HL-60/S4 treated with retinoic acid at 250 ng/mL for 4 days and 3 days (cell line): ENCODE data around the gene DLGAP1.

ENCODE experiments used
- in situ Hi-C: fragments of 300-500 bp; cut with MboI; formaldehyde crosslinking; loops from 2 replicates; pipeline ENCODE4 v1.7.0; 2022; ENCODE audit warnings: low sequenced_read_pairs

The DLGAP1 gene

GRCh38 chr18:4016391-4017049, 438.6 kb downstream of the DLGAP1 start:
- in situ Hi-C loops, result no loop called here

GRCh38 chr18:4007846-4008245, 447.3 kb downstream of the DLGAP1 start:
- in situ Hi-C loops, result no loop called here

GRCh38 chr18:4004183-4004829, 450.8 kb downstream of the DLGAP1 start:
- in situ Hi-C loops, result no loop called here

- in situ Hi-C loops, result loop anchor here (25.0 kb wide), 1 partner anchor 712 kb away; no protein-coding TSS in a partner anchor
Measured at GRCh38 chr18:3998698-3999333, 456.3 kb downstream of the DLGAP1 start.

- in situ Hi-C loops, result loop anchor here (25.0 kb wide), 1 partner anchor 708 kb away; no protein-coding TSS in a partner anchor
Measured at GRCh38 chr18:3995476-3996102, 459.5 kb downstream of the DLGAP1 start.

- in situ Hi-C loops, result loop anchor here (25.0 kb wide), 1 partner anchor 707 kb away; no protein-coding TSS in a partner anchor
Measured at GRCh38 chr18:3993941-3994687, 461.0 kb downstream of the DLGAP1 start.

- in situ Hi-C loops, result loop anchor here (25.0 kb wide), 1 partner anchor 698 kb away; no protein-coding TSS in a partner anchor
Measured at GRCh38 chr18:3985664-3986063, 469.4 kb downstream of the DLGAP1 start.

- in situ Hi-C loops, result loop anchor here (25.0 kb wide), 1 partner anchor 698 kb away; no protein-coding TSS in a partner anchor
Measured at GRCh38 chr18:3985020-3985419, 470.1 kb downstream of the DLGAP1 start.

GRCh38 chr18:3984163-3984757, 470.8 kb downstream of the DLGAP1 start:
- in situ Hi-C loops, result loop anchor here (25.0 kb wide), 1 partner anchor 697 kb away; no protein-coding TSS in a partner anchor

GRCh38 chr18:3983351-3983969, 471.6 kb downstream of the DLGAP1 start:
- in situ Hi-C loops, result loop anchor here (25.0 kb wide), 1 partner anchor 696 kb away; no protein-coding TSS in a partner anchor

- in situ Hi-C loops, result loop anchor here (25.0 kb wide), 1 partner anchor 695 kb away; no protein-coding TSS in a partner anchor
Measured at GRCh38 chr18:3982541-3982940, 472.6 kb downstream of the DLGAP1 start.

GRCh38 chr18:3979024-3979423, 476.1 kb downstream of the DLGAP1 start:
- in situ Hi-C loops, result loop anchor here (25.0 kb wide), 1 partner anchor 692 kb away; no protein-coding TSS in a partner anchor

GRCh38 chr18:3973191-3973850, 481.8 kb downstream of the DLGAP1 start:
- in situ Hi-C loops, result no loop called here

GRCh38 chr18:3972291-3972930, 482.7 kb downstream of the DLGAP1 start:
- in situ Hi-C loops, result no loop called here

- in situ Hi-C loops, result no loop called here
Measured at GRCh38 chr18:3970929-3971328, 484.2 kb downstream of the DLGAP1 start.

GRCh38 chr18:3967359-3968180, 487.5 kb downstream of the DLGAP1 start:
- in situ Hi-C loops, result no loop called here

GRCh38 chr18:3966642-3967358, 488.3 kb downstream of the DLGAP1 start:
- in situ Hi-C loops, result no loop called here
